Thyroid gland (tissue), 4 donors: ENCODE data around the gene TSHZ2. TPM values are rescaled to one million over a fixed set of nuclear protein-coding genes. Genes with fewer than 3 reads are reported as not detected.

Experiments
- DNase-seq, 2 donors: peaks; one replicate each; pipeline ENCODE4 v3.0.0-alpha.2; 2019
- H3K27ac ChIP-seq, 3 donors: fragments of 200-600 bp; sonication (generic); 1 replicate in 2 of 3; 2 replicates in 1 of 3; pipeline ENCODE4 v1.5.1; 2016 to 2019; ENCODE audit warnings: mild to moderate bottlenecking in 1 of 3, moderate library complexity in 1 of 3
- H3K27me3 ChIP-seq: fragments of 200-600 bp; sonication (generic); one replicate; pipeline ENCODE4 v1.5.1; 2019
- H3K36me3 ChIP-seq, 2 donors: fragments of 200-600 bp; sonication (generic); one replicate each; pipeline ENCODE4 v1.5.1; 2016 to 2019
- H3K4me1 ChIP-seq, 2 donors: fragments of 200-600 bp; sonication (generic); one replicate each; pipeline ENCODE4 v1.5.1; 2017 to 2019
- H3K4me3 ChIP-seq, 3 donors: fragments of 200-600 bp; sonication (generic); replicated peaks in 1 of 3; 1 replicate in 2 of 3; 2 replicates in 1 of 3; pipeline ENCODE4 v1.5.1; 2016; ENCODE audit warnings: mild to moderate bottlenecking in 1 of 3
- H3K9me3 ChIP-seq: fragments of 200-600 bp; sonication (generic); one replicate; pipeline ENCODE4 v1.5.1; 2017
- CTCF ChIP-seq, 6 experiments: fragments of 200-600 bp in 3 of 6; fragments of 450-650 bp in 3 of 6; sonication (generic) in 3 of 6; IDR thresholded peaks; one replicate each; pipeline ENCODE4 v1.5.1; 2016 to 2019; ENCODE audit warnings: antibody characterized with exemption in 6 of 6, mild to moderate bottlenecking in 2 of 6, inconsistent platforms in 1 of 6, moderate library complexity in 1 of 6
- POLR2A ChIP-seq, 2 donors: fragments of 450-650 bp; IDR thresholded peaks; one replicate each; pipeline ENCODE4 v1.6.1; 2017; ENCODE audit warnings: antibody characterized with exemption in 2 of 2, mild to moderate bottlenecking in 2 of 2, moderate library complexity in 1 of 2
- WGBS, 2 donors: methylation state at CpG; one replicate each; pipeline ENCODE4 v1.1.5; 2017; 5-methylcytosine and 5-hydroxymethylcytosine counted together
- intact Hi-C: fragments of 100-400 bp; cut with DNase I; formaldehyde crosslinking; loops from one replicate; pipeline ENCODE4 v1.15.1; 2023
- total RNA-seq, 4 donors: library from RNA; depleted of rRNA; stranded (reverse); fragments of >200 nt; gene quantifications; one replicate each; pipeline ENCODE4 v1.2.3, GENCODE V29; 2016

Gene TSHZ2
- total RNA-seq, 4 donors from 2014 or later, result 11.0 to 27.9 (median 14.0) TPM

GRCh38 chr20:53349730-53350129, 377.6 kb downstream of the TSHZ2 start:
- intact Hi-C loops, result no loop called here
- WGBS, 2 donors, result 85 to 87% methylated on average over 2 of the region's 2 CpGs
- TF ChIP-seq CTCF (IDR thresholded peaks at IDR 0.05) (no peak), POLR2A (IDR thresholded peaks at IDR 0.05) (no peak)

GRCh38 chr20:53352727-53353440, 380.7 kb downstream of the TSHZ2 start:
- intact Hi-C loops, result no loop called here
- H3K27me3 ChIP-seq, result no peaks in the 10 kb centered on the region
- TF ChIP-seq POLR2A (IDR thresholded peaks at IDR 0.05), result no peak
- TF ChIP-seq CTCF (IDR thresholded peaks at IDR 0.05), result no peak
- H3K36me3 ChIP-seq, result no peaks in the 10 kb centered on the region
- 84 to 96% methylated on average over 6 of the region's 6 CpGs for WGBS, 2 donors
- H3K27ac ChIP-seq, result no peak overlapping the region
- H3K9me3 ChIP-seq, result no peaks in the 10 kb centered on the region
- no peak overlapping the region for H3K4me3 ChIP-seq
- H3K4me1 ChIP-seq, result no peaks in the 10 kb centered on the region
- no peak for DNase-seq

More at GRCh38 chr20:53349730-53350129, 377.6 kb downstream of the TSHZ2 start:
- H3K27ac ChIP-seq, result no peak overlapping the region
- no peak for DNase-seq
- no peaks in the 10 kb centered on the region for H3K4me1 ChIP-seq
- no peak overlapping the region for H3K4me3 ChIP-seq
- no peaks in the 10 kb centered on the region for H3K27me3 ChIP-seq
- H3K9me3 ChIP-seq, result no peaks in the 10 kb centered on the region
- H3K36me3 ChIP-seq, result no peaks in the 10 kb centered on the region

GRCh38 chr20:53354314-53354713, 382.2 kb downstream of the TSHZ2 start:
- Histone ChIP-seq H3K4me1 (no peaks in the 10 kb centered on the region), H3K4me3 (no peak overlapping the region), H3K27me3 (no peaks in the 10 kb centered on the region), H3K27ac (no peak overlapping the region), H3K9me3 (no peaks in the 10 kb centered on the region), H3K36me3 (no peaks in the 10 kb centered on the region)
- 87 to 92% methylated on average over 1 of the region's 1 CpG for WGBS, 2 donors
- no peak for DNase-seq
- intact Hi-C loops, result no loop called here
- TF ChIP-seq CTCF (IDR thresholded peaks at IDR 0.05) (no peak), POLR2A (IDR thresholded peaks at IDR 0.05) (no peak)

DNA sequence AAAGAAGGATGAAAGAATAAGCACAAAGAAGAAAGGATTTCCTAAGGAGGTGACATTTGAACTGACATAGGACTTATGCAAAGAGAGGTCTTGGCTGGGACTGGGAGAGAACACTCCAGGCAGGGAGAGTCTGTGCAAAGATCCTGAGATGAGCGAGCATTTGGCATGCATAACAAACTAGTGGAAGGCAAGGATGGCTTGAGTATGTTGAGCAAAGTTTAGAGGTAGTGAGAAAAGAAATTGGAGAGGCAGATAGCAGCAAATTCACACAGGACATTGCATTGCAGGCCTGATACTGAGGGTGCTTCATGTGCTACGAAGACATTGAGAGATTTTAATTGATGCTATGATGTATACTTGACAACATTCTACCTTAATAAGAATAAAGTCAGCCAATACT, 383.6 kb downstream of the TSHZ2 start:
- Histone ChIP-seq H3K27me3 (no peaks in the 10 kb centered on the region), H3K36me3 (no peaks in the 10 kb centered on the region), H3K4me3 (no peak overlapping the region), H3K9me3 (no peaks in the 10 kb centered on the region), H3K27ac (no peak overlapping the region), H3K4me1 (no peaks in the 10 kb centered on the region)
- 76 to 80% methylated on average over 2 of the region's 2 CpGs for WGBS, 2 donors
- TF ChIP-seq CTCF (IDR thresholded peaks at IDR 0.05), result no peak
- no peak for TF ChIP-seq POLR2A (IDR thresholded peaks at IDR 0.05)
- no peak for DNase-seq
- intact Hi-C loops, result no loop called here

DNA sequence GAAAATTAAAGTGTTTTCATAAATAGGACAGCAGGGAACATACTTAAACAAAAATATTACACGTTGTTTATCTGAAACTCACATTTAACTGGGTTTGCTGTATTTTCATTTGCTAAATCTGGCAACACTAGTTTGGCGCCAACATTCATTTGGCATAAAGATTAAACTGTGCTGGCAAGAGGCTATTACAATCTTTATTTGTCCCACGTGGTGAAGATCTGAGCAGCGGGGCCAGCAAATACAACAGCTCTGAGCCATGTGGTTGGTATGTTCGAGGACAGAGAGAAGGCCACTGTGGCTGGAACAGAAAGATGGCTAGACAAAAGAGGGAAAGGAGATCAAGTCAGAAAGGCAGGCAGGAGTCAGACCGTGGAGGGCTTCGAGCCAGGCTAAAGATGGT, 387.3 kb downstream of the TSHZ2 start:
- Histone ChIP-seq H3K9me3 (no peaks in the 10 kb centered on the region), H3K4me1 (peaks cover 0 to under 1% of the 10 kb centered on the region in 2 donors), H3K36me3 (no peaks in the 10 kb centered on the region), H3K27me3 (no peaks in the 10 kb centered on the region), H3K27ac (no peak overlapping the region), H3K4me3 (no peak overlapping the region)
- intact Hi-C loops, result no loop called here
- WGBS, 2 donors, result 78 to 85% methylated on average over 7 of the region's 7 CpGs
- TF ChIP-seq CTCF (IDR thresholded peaks at IDR 0.05), result no peak
- TF ChIP-seq POLR2A (IDR thresholded peaks at IDR 0.05), result no peak
- no peak for DNase-seq
